Kasumi-1 (cell line): ENCODE measurements around the gene SLC17A1.
A peak's percentile ranks its signal among the peaks of the same experiment; 100 is the strongest.
"Not testable (repeated sequence)": the region's sequence is repeated elsewhere in the genome, so short reads cannot be mapped to it uniquely, and the experiment has no call there.

Experiments
- DNase-seq, 2 experiments: peaks; one replicate each; lab custom pipeline; 2025; lab: John Stamatoyannopoulos, UW

Gene SLC17A1

GRCh38 chr6:25756382-25757363 lies 75.2 kb downstream of the SLC17A1 start:
- no peak for DNase-seq

GRCh38 chr6:25755483-25755882 lies 76.4 kb downstream of the SLC17A1 start:
- DNase-seq, result no peak

GRCh38 chr6:25754535-25754934 lies 77.3 kb downstream of the SLC17A1 start, which contains the start of gene SLC17A4:
Gene SLC17A4 (plus strand): TSS chr6:25754742. CDS start chr6:25761963, 7,221 bp downstream.
- DNase-seq, result no peak

GRCh38 chr6:25753079-25753478 lies 78.8 kb downstream of the SLC17A1 start:
- DNase-seq, result no peak

GRCh38 chr6:25750906-25751305 lies 80.9 kb downstream of the SLC17A1 start:
- no peak for DNase-seq

GRCh38 chr6:25749837-25750236 lies 82.0 kb downstream of the SLC17A1 start:
- peak; percentile 60 to 62 for DNase-seq

GRCh38 chr6:25748601-25749517 lies 83.0 kb downstream of the SLC17A1 start:
- DNase-seq, result not testable (repeated sequence)

GRCh38 chr6:25748049-25748448 lies 83.8 kb downstream of the SLC17A1 start:
- no peak for DNase-seq

- no peak for DNase-seq
Observed at GRCh38 chr6:25747477-25747876, 84.4 kb downstream of the SLC17A1 start.

- DNase-seq, result no peak
Observed at GRCh38 chr6:25746968-25747367, 84.9 kb downstream of the SLC17A1 start.

GRCh38 chr6:25745836-25746235 lies 86.0 kb downstream of the SLC17A1 start:
- DNase-seq, result no peak

- DNase-seq, result no peak
Observed at GRCh38 chr6:25743868-25744267, 88.0 kb downstream of the SLC17A1 start.

GRCh38 chr6:25735261-25735660 lies 96.6 kb downstream of the SLC17A1 start:
- DNase-seq, result no peak
